HG03469 (cell line): Measurements from ENCODE around the gene ETNPPL.

Experiments used
- ATAC-seq: cut with Tn5 transposase; IDR thresholded peaks from one replicate; pipeline ENCODE4 v1.9.1; 2021; ENCODE audit warnings: mild to moderate bottlenecking, moderate library complexity, moderate number of reproducible peaks; ENCODE audit not compliant: unreplicated experiment

Gene ETNPPL

DNA sequence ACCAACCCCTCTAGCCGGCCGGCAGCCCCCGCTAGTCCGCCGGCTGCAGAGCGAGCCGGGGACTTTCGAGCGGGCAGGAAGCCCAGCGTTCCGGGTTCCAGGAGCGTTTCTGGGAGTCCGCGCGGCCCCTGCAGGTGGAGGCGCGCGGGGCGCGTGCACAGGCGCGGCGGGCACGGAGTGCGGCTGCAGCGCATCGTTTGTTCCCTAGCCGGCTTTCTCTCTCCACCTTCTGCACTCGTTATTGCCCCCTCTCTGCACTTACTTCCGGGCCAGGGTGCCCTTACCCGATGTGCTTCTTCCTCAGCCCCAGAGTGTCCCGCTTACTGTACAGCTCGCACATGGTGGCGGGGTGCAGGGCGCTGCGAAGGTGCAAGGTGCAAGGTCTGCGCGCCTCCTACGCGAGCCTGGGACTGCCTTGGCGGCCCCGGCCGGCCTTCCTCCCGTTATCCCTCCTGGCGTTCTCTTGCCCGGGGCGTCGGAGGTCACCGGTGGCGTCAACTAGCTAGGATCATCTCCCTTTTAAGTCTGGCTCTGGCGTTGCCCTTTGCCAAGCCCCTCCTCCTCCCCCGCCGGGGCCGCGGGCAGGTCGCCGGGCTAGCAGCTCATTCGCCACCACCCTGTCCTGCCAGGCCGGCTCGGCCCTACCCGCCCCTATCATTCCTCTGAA, at the start of gene ETNPPL:
ETNPPL (minus strand) TSS at position 495 of the 667 bp plus-strand sequence; CDS start at position 340, 155 bp downstream.
- ATAC-seq: no peak

DNA sequence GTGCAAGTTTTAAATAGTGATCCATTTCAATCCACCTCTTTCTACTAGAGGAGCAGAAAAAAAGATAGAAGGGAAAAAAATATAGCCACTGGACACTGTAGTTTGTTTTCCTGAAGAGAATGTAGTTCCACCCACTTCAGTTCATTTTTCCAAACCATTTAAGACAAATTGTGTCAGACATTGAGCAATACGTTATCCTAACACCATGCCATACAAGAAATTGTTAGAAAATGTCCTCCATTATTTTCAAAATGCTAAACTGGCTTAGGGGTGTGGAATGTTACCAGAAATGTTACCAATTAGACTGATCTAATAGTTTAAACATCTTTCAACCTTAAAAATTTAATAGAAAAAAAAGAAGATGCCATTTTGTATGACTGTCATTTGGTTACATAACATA, 48.6 kb upstream of the ETNPPL start:
- ATAC-seq: no peak

DNA sequence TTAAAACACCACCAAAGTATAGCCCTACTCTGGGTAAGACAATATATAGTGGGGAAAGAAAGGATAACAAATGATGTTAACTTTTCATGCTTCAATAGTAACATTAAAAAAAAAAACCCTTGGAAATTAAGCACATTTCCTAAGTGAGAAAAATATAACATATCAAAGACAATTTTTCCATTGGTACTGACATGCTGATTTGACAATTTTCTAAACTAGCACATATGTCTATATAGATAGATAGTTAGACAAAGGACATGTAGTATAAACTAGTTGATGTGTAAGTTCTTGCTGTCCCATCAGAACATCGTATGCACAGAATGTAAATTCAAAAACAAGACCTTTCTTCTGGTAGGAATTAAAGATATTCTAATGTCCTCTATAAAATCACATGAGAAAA, 47.2 kb upstream of the ETNPPL start:
- no peak for ATAC-seq

DNA sequence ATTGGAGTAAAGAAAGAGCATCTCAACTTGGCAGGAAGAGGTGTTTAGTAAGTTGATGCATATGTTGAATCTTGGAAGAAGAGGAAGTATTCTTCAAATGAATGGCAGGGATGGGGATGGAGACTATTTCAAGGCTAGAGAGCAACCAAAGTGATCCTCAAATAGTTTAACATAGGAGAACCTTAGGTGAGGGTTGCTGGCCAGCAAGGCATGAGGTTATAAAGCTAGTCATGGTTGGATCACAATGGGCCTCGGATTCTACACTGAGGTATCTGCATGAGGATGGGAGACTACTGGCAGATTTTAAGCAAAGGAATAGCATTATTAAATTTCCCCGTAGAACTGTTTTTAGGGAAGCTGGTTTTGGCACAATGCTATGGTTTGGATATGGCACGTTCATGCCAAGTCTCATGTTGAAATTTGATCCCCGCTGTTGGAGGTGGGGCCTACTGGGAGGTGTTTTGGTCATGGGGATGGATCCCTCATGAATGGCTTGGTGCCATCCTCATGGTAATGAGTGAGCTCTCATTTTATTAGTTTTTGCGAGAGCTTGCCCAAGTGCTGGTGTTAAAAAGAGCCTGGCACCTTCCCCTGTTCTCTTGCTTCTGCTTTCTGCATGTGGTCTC, 41.9 kb upstream of the ETNPPL start:
- no peak for ATAC-seq

DNA sequence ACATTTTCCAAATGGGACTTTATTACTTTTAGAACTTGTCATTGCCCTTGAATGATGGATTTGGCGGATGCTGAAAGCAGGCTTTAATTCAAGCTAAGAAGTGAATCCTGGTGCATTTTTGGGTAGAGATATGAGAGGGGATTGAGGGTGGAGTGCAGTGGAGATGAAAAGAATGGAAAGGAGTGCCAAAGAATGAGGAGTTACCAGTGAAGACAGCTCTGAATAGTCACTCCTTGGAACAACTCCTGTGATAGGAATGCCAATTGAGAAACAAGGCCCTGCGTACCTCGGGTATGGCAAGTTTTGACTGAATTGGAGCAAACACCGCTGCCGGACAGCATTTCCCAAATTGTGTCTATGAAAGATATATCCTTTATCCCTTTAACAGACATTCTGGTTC, 36.5 kb upstream of the ETNPPL start:
- no peak for ATAC-seq

DNA sequence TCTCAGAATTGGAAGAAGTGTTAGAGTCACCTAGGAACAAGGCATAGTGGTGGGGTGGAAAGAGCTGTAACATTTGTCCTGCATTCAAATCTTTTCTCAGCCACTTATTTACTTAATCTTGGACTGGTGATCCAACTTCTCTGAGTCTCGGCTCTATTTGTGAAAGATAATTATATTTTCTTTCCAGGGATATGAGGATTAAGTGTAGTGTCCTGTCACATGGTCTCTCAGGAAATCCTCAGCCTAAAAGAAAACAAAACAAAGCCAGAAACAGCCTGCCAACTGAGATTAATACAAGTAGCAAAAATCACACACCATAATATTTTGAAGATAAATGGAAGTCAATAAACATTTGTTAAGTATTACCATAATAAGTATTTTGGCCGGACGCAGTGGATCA, 33.3 kb upstream of the ETNPPL start:
- no peak for ATAC-seq

GRCh38 chr4:108795733-108796132, 32.9 kb upstream of the ETNPPL start:
- ATAC-seq: no peak

- no peak for ATAC-seq
These were observed 31.3 kb upstream of the ETNPPL start for GRCh38 chr4:108794136-108794535.

- ATAC-seq: no peak
These were observed 30.6 kb upstream of the ETNPPL start for GRCh38 chr4:108793415-108793814.

DNA sequence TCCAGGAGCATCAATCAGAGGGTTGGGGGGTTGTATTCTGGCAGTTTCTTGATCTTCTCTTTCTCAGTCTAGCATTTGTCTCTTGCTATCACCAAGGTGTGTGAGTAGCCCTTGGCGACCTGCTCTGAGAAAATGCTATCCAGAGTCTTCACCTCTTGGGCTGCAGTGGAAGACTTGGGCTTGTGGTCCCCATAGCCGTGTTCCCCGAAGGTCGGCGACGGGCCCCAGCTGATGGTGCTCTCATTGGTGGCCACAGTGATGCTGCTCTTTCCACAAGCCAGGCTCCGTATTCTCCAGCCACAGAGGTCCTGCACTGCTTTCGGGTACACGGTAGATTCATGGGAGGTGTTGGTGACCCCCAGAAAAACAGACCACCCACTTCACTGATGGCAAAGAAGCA, 25.9 kb upstream of the ETNPPL start:
- no peak for ATAC-seq

GRCh38 chr4:108787724-108788123, 24.9 kb upstream of the ETNPPL start:
- no peak for ATAC-seq

- no peak for ATAC-seq
These were observed 24.3 kb upstream of the ETNPPL start for GRCh38 chr4:108787106-108787505.

- no peak for ATAC-seq
These were observed 23.5 kb upstream of the ETNPPL start for GRCh38 chr4:108786351-108786750.

- ATAC-seq: no peak
These were observed 21.0 kb upstream of the ETNPPL start for GRCh38 chr4:108783665-108784463.

DNA sequence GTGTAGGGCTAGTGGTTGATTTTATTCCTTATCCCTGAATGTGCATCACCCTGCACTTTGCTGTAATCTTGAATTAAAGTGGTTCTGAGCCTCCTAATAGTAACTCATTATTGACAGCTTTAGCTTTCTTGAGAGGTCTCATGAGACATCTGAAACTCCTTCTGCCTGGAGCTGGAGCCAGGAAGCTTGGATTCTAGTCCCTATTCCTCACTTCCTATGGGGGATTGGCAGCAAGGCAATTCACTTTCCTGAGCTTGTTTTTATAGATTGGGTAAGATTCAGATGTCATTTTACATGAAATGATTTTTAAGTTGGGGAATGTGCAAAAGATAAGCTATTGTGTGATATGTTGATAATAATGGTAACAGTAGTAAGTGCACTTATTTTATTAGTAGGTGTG, 17.1 kb upstream of the ETNPPL start:
- no peak for ATAC-seq

GRCh38 chr4:108777388-108777787, 14.5 kb upstream of the ETNPPL start:
- no peak for ATAC-seq

DNA sequence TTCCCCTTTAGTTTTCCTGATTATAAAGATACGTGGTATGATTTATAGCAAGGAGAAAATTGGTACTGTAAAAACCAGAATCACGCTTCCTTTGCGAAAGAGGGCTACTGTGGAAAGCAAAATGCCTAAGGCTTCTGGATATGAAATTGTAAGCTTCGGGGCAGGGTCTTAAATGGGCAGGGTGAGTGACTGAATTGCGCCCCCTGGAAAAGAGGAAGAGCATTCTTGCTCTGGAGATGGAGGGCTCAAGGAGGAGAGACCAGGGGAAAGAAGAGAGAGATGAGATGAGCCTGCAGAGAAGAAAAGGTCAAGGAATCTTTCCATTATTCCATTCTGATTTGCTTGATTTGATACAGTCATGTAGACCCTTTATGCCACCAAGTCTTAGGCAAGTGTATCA, 13.1 kb upstream of the ETNPPL start:
- ATAC-seq: no peak

DNA sequence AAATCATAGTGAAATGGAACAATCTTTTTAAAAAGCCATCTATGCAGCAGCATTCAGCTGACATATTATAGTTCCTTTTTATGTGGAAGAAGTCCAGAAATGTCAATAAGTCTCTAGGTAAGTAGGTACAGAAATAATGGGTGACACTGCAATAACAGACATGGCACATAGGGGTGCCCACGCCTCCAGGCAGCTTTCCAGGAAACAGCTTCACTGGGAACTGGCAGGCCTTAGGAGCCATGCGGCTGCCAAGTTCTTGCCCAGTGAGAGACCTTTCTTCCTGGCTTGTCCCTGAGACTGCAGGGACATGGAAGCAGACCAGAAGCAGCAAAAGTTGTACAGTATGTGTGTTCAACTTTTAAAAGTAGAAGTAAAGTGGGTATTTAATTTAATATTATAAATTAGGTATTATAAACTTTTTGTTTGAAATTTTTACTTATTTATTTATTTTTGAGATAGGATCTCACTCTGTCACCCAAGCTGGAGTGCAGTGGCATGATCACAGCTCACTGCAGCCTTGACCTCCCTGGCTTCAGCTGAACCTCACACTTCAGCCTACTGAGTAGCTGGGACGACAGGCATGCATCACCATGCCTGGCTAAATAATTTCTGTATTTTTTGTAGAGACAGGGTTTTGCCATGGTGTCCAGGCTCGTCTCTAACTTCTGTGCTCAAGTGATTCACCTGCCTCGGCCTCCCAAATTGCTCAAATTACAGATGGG, 12.1 kb upstream of the ETNPPL start:
- no peak for ATAC-seq

GRCh38 chr4:108772402-108772801, 9.5 kb upstream of the ETNPPL start:
- ATAC-seq: no peak

DNA sequence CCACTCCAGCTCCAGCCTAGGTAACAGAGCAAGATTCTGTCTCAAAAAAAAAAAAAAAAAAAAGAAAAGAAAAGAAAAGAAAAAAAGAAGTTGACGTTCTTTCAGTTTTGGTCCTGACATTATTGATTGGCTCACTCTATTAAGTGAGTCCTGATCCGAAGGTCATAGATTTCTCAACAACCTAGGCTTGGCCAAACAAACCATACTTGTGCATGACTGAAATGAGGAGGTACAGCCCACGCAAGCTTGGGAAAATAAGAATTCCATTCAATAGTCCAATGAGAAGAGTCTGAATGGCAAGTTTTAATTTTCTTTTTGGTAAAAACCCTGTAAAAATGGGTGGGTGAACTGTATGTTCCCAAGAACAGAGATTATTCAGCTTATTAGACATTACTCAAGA, 3.2 kb upstream of the ETNPPL start:
- ATAC-seq: no peak

DNA sequence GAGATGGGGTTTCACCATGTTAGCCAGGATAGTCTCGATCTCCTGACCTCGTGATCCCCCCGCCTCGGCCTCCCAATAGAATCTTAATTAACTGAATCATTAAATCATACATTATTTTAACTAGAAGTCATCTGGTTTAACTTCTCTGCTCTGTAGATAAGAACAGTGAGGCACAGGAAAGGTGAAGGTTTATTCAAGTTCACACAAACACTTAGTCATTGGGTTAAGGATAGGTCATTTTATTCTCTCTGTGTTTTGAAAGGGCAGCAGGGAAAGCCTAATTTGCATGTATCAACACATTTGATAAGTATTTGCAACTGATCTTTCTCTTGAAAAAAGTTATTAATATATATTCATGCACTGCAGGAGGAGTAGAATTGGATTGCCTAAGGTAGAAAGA, 1.1 kb upstream of the ETNPPL start:
- no peak for ATAC-seq
